Activated naive CD4-positive, alpha-beta T cell (primary cell): ENCODE data around the gene PGA4.
"Not testable (repeated sequence)": the region's sequence is repeated elsewhere in the genome, so short reads cannot be mapped to it uniquely, and the experiment has no call there.

Experiments used
- DNase-seq, 4 experiments: peaks; one replicate each; lab custom pipeline; 2025; lab: John Stamatoyannopoulos, UW

Gene PGA4

DNA sequence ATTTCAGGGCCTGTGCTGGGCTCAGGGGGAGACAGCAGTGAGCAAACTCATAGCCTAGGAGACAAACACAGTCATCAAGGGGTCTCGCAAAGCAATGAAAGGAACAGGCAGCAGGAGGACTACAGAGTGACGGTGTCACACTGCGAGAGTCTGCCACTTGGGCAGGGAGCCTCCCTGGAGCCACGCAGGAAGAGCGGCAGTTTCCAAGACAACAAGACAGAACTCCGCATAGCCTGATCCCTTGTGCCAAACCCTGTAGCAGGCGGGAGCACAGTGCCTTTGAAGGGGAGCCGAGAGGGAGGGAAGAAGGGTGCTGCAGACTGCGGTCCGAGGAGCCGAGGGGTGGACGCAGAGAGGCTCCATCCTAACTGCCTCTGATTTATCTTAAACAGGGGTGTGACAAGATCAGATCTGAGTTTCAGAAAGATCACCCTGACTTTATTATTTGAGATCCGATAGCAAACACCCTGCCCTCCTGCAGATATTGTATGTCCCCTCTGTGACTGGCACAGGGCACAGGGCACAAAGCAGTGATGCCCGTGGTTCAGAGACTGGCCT lies 17.6 kb upstream of the PGA4 start:
- DNase-seq = not testable (repeated sequence)

DNA sequence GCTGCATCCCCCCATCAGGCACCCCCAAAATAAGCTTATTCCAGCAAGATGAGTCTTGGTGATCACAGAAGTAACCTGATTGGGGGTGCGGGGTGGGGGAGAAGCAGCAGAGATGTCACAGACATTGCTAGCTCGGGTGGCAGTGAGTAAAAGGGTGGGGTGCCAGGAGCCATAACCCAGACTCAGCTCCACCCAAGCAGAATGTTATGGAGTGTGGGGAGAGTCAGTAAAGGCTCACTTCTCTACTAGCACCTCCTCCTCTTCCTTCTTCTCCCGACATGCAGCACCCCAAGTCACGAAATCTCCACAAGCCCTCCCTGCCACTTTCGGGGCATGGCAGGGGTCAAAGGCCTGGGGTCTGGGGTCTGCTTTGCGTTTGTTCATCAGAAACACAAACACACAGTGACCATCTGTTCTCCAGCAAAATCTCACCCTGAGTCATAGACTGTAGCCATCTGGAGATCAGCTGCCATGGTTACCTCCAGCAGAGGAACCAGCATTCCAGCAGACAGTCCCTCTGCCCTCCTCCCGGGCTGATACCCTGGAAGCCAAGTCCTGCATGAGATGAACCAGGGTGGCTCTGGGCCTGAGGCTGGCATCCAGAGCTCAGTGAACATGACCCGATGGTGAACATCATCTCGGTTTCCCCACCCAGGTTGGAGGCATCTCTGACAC lies 14.4 kb upstream of the PGA4 start:
- DNase-seq = not testable (repeated sequence)

DNA sequence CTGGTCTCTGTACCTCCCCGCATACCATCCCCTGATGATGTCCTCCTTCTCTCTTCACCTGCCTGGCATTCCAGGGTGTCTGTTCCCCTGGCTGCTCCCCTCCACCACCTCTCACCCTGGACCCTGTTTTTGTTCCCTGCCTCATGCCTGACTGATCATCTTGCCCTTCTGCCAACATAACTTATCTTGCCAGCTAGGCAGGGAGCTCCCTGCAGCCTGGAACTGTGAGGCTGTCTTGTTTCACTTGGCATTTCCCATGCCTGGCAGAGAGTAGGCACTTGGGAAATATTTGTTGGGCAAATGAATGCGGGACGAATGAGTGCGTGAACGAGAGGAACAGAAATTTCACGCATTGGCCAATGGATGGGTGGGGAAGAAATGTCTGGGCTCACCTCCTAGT lies 11.5 kb upstream of the PGA4 start:
- not testable (repeated sequence) for DNase-seq

DNA sequence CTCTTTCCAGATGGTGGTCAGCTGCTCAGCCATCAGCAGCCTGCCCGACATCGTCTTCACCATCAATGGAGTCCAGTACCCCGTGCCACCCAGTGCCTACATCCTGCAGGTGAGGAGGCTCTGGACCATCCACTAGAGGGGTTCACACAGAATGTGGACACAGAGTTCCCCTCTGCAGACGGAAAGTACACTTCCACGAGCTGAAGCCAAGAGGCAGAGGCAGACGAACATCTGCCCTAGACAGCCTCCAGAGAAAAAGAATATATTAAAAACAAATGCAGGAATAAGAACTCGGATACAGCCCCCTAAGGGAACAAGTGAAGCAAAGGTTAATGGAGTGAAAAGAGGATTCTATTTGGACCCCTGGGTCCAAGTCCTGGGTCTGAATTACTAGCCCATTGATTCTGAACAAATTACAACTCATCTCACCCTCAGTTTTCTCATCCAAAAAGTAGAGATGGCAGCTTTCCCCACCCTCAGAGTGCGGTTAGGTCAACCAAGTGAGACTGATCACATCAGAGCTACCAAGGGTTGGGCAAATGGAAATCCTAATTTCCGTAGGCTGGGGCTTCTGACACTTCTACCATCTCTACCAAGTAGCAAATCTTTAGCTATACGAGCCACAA lies 10.7 kb upstream of the PGA4 start:
- DNase-seq = not testable (repeated sequence)

DNA sequence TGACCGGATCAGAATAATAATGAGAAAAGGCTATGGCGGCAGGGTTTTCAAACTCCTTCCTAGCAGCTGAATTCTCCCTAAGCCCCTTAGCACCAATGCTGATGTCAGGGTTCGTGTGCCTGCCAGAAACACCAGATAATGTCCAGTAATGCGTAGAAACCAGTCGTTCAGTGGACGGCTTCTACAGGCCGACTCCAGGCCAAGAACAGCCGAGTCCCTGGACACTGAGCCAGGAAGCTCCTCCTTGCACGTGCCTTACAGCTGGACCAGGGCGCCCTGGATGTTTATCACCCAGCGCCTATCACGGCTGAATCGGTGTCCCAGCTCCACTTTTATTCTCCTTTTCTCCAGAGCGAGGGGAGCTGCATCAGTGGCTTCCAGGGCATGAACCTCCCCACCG lies 9.9 kb upstream of the PGA4 start:
- DNase-seq = not testable (repeated sequence)

DNA sequence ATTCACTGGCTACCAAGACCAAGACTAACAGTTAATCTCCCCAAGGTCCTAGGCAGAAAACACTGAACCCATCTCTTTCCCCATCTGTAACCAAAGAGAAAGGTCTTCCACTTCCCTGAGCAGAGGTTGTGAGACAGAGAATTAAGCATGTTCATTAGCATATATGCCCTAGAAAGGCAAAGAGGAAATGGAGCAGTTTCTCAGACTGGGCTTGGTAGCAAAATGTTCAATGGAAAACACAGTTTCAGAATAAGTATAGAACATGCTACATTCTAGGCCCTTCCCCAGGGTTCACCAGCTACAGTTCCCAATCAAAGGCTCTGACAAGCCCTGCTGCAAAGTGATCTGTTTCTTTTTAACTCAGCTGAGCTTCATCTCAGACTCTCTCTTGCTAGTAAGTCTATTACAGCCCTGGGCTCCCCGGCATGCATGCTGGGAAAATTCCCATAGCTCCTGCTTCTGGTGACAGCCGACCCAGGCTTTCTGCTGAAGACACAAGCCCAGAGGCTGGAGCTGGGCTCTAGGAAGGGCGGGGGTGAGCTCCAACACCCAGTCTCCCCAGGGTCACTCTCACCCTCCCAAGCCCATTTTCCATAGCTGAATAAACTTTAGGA lies 8.3 kb upstream of the PGA4 start:
- DNase-seq = not testable (repeated sequence)

DNA sequence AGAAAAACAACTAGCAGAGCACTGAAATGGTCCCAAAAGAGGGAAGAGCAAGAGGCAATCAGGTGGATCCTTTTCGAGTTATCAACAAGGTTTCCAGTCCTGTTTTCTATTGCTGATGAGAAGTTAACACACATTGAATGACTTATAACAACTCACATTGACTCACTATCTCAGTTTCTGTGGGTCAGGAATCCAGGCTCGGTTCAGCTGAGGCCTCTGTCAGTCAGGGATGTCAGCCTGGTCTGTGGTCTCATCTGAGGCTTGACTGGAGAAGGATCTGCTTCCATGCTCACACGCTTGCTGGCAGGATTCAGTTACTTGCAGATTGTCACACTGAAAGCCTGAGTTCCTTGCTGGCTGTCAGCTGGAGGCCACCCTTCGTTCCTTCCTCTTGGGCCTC lies 3.8 kb upstream of the PGA4 start:
- not testable (repeated sequence) for DNase-seq

DNA sequence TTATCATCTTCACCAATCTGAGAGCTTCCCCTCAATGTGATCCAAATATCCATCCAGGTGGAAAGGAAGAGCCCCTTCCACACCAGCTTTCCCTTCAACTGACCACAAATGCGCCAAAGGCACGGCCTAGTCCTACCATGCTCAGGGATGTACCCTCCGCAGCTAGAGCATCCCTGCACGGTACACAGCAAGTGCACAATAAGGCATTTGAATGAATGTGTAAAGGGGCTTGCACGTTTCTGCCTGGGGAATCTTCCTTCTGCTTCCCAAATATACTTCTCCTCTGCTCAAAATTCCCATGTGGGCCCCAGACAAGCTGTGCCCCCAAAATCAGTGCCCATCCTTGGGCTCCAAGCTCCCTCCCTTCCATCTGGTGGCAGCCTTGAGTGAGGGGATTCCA lies 3.1 kb upstream of the PGA4 start:
- DNase-seq = not testable (repeated sequence)

DNA sequence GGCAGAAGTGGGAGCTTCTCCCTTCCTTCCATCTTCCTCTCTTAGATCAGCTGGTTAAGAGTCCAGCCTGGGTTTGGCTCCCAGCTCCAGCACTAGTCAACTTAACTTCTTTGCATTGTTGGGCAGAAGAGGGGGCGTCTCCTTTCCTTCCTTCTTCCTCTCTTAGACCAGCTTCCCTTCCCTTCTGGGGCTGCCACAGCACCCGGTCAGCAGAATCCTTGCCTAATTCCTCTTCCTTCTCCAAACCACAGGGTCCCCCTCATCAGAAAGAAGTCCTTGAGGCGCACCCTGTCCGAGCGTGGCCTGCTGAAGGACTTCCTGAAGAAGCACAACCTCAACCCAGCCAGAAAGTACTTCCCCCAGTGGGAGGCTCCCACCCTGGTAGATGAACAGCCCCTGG lies 545 bp downstream of the PGA4 start:
- DNase-seq = not testable (repeated sequence)

DNA sequence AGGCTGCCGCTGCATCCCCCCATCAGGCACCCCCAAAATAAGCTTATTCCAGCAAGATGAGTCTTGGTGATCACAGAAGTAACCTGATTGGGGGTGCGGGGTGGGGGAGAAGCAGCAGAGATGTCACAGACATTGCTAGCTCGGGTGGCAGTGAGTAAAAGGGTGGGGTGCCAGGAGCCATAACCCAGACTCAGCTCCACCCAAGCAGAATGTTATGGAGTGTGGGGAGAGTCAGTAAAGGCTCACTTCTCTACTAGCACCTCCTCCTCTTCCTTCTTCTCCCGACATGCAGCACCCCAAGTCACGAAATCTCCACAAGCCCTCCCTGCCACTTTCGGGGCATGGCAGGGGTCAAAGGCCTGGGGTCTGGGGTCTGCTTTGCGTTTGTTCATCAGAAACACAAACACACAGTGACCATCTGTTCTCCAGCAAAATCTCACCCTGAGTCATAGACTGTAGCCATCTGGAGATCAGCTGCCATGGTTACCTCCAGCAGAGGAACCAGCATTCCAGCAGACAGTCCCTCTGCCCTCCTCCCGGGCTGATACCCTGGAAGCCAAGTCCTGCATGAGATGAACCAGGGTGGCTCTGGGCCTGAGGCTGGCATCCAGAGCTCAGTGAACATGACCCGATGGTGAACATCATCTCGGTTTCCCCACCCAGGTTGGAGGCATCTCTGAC lies 4.5 kb downstream of the PGA4 start:
- not testable (repeated sequence) for DNase-seq

DNA sequence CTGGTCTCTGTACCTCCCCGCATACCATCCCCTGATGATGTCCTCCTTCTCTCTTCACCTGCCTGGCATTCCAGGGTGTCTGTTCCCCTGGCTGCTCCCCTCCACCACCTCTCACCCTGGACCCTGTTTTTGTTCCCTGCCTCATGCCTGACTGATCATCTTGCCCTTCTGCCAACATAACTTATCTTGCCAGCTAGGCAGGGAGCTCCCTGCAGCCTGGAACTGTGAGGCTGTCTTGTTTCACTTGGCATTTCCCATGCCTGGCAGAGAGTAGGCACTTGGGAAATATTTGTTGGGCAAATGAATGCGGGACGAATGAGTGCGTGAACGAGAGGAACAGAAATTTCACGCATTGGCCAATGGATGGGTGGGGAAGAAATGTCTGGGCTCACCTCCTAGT lies 7.3 kb downstream of the PGA4 start:
- not testable (repeated sequence) for DNase-seq

DNA sequence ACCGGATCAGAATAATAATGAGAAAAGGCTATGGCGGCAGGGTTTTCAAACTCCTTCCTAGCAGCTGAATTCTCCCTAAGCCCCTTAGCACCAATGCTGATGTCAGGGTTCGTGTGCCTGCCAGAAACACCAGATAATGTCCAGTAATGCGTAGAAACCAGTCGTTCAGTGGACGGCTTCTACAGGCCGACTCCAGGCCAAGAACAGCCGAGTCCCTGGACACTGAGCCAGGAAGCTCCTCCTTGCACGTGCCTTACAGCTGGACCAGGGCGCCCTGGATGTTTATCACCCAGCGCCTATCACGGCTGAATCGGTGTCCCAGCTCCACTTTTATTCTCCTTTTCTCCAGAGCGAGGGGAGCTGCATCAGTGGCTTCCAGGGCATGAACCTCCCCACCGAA lies 8.9 kb downstream of the PGA4 start:
- not testable (repeated sequence) for DNase-seq

DNA sequence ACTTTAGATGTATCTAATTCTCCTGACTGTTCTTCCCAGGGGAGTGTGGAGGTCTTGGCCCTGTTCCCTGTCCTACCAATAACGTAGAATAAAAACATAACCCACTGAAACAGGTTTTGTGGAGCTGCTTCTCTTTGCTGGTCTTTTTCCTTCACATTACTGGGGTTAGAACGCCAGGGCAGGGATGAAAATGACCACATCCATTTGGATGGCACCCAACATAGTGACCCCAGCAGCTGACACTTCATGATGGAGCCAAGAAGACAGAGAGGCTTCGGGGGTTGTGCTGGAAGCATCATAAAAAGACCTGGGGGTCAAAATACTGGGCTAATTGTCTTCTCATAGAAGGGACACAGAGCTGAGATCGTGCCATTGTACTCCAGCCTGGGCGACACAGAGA lies 9.4 kb downstream of the PGA4 start:
- not testable (repeated sequence) for DNase-seq

DNA sequence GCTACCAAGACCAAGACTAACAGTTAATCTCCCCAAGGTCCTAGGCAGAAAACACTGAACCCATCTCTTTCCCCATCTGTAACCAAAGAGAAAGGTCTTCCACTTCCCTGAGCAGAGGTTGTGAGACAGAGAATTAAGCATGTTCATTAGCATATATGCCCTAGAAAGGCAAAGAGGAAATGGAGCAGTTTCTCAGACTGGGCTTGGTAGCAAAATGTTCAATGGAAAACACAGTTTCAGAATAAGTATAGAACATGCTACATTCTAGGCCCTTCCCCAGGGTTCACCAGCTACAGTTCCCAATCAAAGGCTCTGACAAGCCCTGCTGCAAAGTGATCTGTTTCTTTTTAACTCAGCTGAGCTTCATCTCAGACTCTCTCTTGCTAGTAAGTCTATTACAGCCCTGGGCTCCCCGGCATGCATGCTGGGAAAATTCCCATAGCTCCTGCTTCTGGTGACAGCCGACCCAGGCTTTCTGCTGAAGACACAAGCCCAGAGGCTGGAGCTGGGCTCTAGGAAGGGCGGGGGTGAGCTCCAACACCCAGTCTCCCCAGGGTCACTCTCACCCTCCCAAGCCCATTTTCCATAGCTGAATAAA lies 10.5 kb downstream of the PGA4 start:
- not testable (repeated sequence) for DNase-seq

DNA sequence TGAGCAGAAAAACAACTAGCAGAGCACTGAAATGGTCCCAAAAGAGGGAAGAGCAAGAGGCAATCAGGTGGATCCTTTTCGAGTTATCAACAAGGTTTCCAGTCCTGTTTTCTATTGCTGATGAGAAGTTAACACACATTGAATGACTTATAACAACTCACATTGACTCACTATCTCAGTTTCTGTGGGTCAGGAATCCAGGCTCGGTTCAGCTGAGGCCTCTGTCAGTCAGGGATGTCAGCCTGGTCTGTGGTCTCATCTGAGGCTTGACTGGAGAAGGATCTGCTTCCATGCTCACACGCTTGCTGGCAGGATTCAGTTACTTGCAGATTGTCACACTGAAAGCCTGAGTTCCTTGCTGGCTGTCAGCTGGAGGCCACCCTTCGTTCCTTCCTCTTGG lies 15.0 kb downstream of the PGA4 start:
- not testable (repeated sequence) for DNase-seq

DNA sequence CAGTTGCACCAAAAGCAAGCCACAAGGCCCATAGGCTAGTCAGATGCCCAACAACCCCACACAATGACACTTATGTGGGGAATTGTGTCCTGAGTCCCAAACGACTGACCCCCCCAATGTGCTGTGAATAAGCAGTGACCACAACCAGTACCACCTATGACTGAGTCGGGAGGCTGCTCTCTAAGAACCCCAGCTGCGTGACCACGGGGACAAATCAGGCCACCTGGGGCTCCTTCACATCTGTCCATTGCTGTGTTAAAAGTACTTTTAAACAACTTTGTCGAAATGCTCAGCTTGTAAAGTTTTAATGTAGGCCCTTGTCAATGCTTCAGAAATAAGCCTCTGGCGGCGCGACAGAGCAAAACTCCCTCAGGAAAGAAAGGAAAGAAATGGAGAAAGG lies 18.1 kb downstream of the PGA4 start:
- not testable (repeated sequence) for DNase-seq

DNA sequence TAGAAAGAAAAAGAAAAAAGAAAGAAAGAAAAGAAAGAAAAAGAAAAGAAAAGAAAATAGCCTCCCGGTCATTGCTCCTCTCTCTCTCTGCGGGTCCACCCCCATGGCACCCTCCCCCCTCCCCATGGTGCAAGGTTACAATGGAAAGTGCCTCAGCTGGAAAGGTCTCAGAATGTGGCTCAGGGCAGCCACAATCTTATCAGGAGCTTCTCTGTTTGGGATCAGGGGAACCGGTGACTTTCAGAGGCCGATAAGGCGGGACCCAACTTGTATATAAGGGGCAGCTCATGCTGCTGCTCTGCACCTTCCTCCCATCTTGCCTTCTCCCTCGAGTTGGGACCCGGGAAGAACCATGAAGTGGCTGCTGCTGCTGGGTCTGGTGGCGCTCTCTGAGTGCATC lies 18.7 kb downstream of the PGA4 start, which contains the start of gene PGA5:
PGA5 (plus strand) TSS at position 301 of the 400 bp plus-strand sequence; CDS start at position 353, 52 bp downstream.
- not testable (repeated sequence) for DNase-seq

DNA sequence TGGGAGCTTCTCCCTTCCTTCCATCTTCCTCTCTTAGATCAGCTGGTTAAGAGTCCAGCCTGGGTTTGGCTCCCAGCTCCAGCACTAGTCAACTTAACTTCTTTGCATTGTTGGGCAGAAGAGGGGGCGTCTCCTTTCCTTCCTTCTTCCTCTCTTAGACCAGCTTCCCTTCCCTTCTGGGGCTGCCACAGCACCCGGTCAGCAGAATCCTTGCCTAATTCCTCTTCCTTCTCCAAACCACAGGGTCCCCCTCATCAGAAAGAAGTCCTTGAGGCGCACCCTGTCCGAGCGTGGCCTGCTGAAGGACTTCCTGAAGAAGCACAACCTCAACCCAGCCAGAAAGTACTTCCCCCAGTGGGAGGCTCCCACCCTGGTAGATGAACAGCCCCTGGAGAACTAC lies 19.4 kb downstream of the PGA4 start:
- not testable (repeated sequence) for DNase-seq

DNA sequence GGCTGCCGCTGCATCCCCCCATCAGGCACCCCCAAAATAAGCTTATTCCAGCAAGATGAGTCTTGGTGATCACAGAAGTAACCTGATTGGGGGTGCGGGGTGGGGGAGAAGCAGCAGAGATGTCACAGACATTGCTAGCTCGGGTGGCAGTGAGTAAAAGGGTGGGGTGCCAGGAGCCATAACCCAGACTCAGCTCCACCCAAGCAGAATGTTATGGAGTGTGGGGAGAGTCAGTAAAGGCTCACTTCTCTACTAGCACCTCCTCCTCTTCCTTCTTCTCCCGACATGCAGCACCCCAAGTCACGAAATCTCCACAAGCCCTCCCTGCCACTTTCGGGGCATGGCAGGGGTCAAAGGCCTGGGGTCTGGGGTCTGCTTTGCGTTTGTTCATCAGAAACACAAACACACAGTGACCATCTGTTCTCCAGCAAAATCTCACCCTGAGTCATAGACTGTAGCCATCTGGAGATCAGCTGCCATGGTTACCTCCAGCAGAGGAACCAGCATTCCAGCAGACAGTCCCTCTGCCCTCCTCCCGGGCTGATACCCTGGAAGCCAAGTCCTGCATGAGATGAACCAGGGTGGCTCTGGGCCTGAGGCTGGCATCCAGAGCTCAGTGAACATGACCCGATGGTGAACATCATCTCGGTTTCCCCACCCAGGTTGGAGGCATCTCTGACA lies 23.3 kb downstream of the PGA4 start:
- not testable (repeated sequence) for DNase-seq

DNA sequence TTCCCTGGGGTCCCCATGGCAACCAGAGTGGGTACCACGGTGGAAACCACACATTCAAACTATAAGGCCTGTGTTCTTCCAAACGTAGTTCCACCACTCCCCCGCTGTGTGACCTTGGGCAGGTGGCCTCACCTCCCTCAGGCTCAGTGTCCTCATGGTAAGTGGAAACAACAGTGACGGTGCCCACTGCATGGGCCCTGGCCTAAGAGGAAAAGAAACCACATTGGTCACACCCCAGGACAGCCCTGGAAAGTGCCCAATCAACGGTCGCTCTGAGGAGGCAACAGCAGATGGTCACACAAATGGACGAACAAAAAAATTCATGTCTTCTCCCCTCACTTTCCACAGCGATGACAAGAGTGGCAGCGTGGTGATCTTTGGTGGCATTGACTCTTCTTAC lies 25.9 kb downstream of the PGA4 start:
- not testable (repeated sequence) for DNase-seq

DNA sequence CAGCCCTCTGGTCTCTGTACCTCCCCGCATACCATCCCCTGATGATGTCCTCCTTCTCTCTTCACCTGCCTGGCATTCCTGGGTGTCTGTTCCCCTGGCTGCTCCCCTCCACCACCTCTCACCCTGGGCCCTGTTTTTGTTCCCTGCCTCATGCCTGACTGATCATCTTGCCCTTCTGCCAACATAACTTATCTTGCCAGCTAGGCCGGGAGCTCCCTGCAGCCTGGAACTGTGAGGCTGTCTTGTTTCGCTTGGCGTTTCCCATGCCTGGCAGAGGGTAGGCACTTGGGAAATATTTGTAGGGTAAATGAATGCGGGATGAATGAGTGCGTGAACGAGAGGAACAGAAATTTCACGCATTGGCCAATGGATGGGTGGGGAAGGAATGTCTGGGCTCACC lies 27.1 kb downstream of the PGA4 start:
- not testable (repeated sequence) for DNase-seq
